ENCODE results near the gene TAAR6.

DNA sequence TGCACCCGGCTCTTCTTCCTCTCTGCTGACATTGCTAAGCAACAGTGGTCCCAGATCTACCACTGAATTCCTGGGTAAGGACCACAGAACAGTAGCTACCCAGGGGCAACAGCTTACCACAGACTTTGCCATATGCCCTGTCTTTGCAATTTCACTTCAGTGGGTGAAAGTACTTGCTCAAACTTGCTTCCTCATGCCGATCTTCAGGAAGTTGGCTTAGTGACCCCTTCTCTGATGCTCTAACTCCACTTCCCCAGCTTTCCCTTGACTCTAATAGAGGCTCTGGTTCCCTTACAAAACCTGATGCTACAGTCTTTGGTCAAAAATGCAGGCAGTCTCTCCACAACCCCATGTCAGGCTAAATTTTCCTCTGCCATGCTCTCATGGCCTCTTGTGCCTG lies 22.7 kb downstream of the TAAR6 start:
- TF ChIP-seq CTCF (IDR thresholded peaks at IDR 0.05), result no peak
- TF ChIP-seq POLR2A (IDR thresholded peaks at IDR 0.05), result no peak
